H1 (cell line): ENCODE data around the gene CHI3L1. TPM values are rescaled to one million over a fixed set of nuclear protein-coding genes. Genes with fewer than 3 reads are reported as not detected.

ENCODE experiments used
- BCL11A ChIP-seq, 2 experiments: IDR thresholded peaks; one replicate each; pipeline ENCODE4 v1.6.1; 2011; ENCODE audit warnings: low read depth in 2 of 2, low read length in 2 of 2, mild to moderate bottlenecking in 2 of 2
- KDM4A ChIP-seq: IDR thresholded peaks from one replicate; pipeline ENCODE4 v1.7.1; 2012; ENCODE audit warnings: low read depth, mild to moderate bottlenecking, moderate library complexity, low read length, inconsistent platforms; ENCODE audit not compliant: severe bottlenecking
- POU5F1 ChIP-seq: IDR thresholded peaks from 2 replicates; pipeline ENCODE4 v1.6.1; 2011; ENCODE audit warnings: low read depth, mild to moderate bottlenecking, low read length, moderate library complexity
- SP1 ChIP-seq: IDR thresholded peaks from 2 replicates; pipeline ENCODE4 v1.6.1; 2011; ENCODE audit warnings: low read depth, low read length
- polyA plus RNA-seq, 7 experiments: library from polyadenylated mRNA; depleted of rRNA in 3 of 7; stranded (reverse) in 5 of 7; unstranded in 2 of 7; fragments of >200 nt in 5 of 7; fragments of 200-250 nt in 2 of 7; gene quantifications; 1 replicate in 5 of 7; 2 replicates in 1 of 7; 4 replicates in 1 of 7; pipeline versions ENCODE4 v1.2.1 to v1.2.3, GENCODE V29; 2011 to 2013; ENCODE audit warnings: missing spikeins in 2 of 7, mixed read lengths in 2 of 7
- total RNA-seq: library from RNA; stranded (reverse); fragmentation: NEBNext Ultra II Directional; extraction: Animal tissue kit (Norgen Biotek cat#: 25700); gene quantifications from 2 replicates; pipeline ENCODE4 v1.2.1, GENCODE V29; 2021
- TF ChIP-seq, protein P1 (sequence below): IDR thresholded peaks from 2 replicates; pipeline ENCODE4 v1.6.1; 2012; ENCODE audit warnings: inconsistent platforms

Gene CHI3L1
- total and polyA plus RNA-seq, 2 of the 8 experiments (the other 6 are each of a cell fraction or from before 2014, with no cell fraction given), result 1.0 TPM; not detected in 1

DNA sequence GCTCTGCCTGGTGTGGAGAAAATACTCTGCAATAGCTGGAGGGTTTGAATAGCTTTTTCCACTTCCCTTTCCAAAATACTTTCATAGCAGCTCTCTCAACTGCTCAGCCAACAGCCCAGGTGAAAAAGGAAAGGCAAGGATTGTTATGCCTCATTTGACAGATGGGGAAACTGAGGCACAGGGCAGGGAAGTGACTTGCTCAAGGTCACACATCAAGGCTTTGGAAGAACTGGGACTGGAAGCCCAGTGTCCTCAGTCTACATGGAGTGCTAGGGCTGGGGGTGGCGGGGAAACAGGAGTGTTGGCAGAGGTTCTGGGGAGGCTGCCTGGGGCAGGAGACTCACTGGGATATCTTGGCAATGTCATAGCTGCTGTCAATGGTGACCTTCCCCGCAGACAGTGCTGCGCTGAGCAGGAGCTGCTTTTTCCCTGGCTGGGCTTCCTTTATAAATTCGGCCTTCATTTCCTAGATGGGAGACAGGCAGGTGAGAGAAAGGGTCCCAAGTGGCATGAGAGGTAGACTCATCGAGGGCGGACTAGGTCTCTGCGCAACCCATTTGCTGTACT is 4.0 kb downstream of the CHI3L1 start (continued):
- TF ChIP-seq POU5F1, result no peak
- TF ChIP-seq, protein P1, sequence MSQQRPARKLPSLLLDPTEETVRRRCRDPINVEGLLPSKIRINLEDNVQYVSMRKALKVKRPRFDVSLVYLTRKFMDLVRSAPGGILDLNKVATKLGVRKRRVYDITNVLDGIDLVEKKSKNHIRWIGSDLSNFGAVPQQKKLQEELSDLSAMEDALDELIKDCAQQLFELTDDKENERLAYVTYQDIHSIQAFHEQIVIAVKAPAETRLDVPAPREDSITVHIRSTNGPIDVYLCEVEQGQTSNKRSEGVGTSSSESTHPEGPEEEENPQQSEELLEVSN, result no peak
- TF ChIP-seq BCL11A (IDR thresholded peaks at IDR 0.05; ENCODE audit: low read depth in 2 of 2, low read length in 2 of 2), result no peak
- TF ChIP-seq SP1, result no peak
- TF ChIP-seq KDM4A, result no peak
